IPS-18a (cell line): ENCODE data around the gene TEX11.
"Not testable (repeated sequence)": the region's sequence is repeated elsewhere in the genome, so short reads cannot be mapped to it uniquely, and the experiment has no call there.

Source experiments
- H3K27ac ChIP-seq: one replicate; pipeline ENCODE4 v1.5.1; 2013; ENCODE audit warnings: low read length
- H3K27me3 ChIP-seq: one replicate; pipeline ENCODE4 v1.6.1; 2013; ENCODE audit warnings: mild to moderate bottlenecking, low read length; ENCODE audit not compliant: control insufficient read depth, insufficient read depth
- H3K36me3 ChIP-seq: one replicate; pipeline ENCODE4 v1.6.1; 2013; ENCODE audit warnings: low read depth, low read length; ENCODE audit not compliant: control insufficient read depth
- H3K4me1 ChIP-seq: one replicate; pipeline ENCODE4 v1.6.1; 2013; ENCODE audit warnings: low read depth, low read length; ENCODE audit not compliant: control insufficient read depth
- H3K4me3 ChIP-seq: one replicate; pipeline ENCODE4 v1.5.1; 2013; ENCODE audit warnings: low read length
- H3K9ac ChIP-seq: one replicate; pipeline ENCODE4 v1.6.1; 2013; ENCODE audit warnings: mild to moderate bottlenecking, low read length, moderate library complexity
- H3K9me3 ChIP-seq: one replicate; pipeline ENCODE4 v1.6.1; 2013; ENCODE audit warnings: low read depth, low read length; ENCODE audit not compliant: control insufficient read depth

TEX11 gene

DNA sequence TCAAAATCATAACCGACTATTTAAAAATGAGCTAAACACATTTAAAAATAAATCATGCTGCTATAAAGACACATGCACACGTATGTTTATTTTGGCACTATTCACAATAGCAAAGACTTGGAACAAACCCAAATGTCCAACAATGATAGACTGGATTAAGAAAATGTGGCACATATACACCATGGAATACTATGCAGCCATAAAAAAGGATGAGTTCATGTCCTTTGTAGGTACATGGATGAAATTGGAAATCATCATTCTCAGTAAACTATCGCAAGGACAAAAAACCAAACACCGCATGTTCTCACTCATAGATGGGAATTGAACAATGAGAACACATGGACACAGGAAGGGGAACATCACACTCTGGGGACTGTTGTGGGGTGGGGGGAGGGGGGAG, 251.0 kb downstream of the TEX11 start:
- not testable (repeated sequence) for H3K27ac ChIP-seq, H3K4me3 ChIP-seq, H3K4me1 ChIP-seq, H3K9me3 ChIP-seq, H3K9ac ChIP-seq, H3K27me3 ChIP-seq, H3K36me3 ChIP-seq

DNA sequence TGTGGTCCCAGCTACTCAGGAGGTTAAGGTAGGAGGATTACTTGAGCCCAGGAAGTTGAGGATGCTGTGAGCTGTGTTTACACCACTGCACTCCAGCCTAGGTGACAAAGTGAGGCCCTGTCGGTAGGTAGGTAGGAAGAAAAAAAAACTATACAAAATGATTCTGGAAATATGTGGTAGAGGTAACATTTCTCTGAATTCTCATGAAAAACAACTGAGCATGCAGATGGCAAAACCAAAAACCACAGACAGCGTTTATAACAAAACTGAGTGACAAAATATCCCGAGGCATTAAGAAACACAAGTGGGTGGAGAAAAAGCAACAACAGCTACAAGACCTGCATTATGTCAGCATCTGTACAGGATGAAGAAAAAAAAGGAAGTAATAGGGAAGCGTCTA, 252.2 kb downstream of the TEX11 start:
- Histone ChIP-seq H3K36me3 (no peaks in the 10 kb centered on the region), H3K4me1 (no peaks in the 10 kb centered on the region), H3K27me3 (no peaks in the 10 kb centered on the region), H3K9ac (no peak overlapping the region), H3K27ac (no peak overlapping the region), H3K9me3 (peaks cover 10% of the 10 kb centered on the region), H3K4me3 (no peak overlapping the region)

DNA sequence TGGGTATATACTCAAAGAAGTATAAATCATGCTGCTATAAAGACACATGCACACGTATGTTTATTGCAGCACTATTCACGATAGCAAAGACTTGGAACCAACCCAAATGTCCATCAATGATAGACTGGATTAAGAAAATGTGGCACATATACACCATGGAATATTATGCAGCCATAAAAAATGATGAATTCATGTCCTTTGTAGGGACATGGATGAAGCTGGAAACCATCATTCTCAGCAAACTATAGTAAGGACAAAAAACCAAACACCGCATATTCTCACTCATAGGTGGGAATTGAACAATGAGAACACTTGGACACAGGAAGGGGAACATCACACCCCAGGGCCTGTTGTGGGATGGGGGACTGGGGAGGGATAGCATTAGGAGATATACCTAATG, 260.6 kb downstream of the TEX11 start:
- not testable (repeated sequence) for H3K4me3 ChIP-seq, H3K9ac ChIP-seq, H3K27me3 ChIP-seq, H3K27ac ChIP-seq, H3K4me1 ChIP-seq, H3K36me3 ChIP-seq
- H3K9me3 ChIP-seq = peaks cover 16% of the 10 kb centered on the region

DNA sequence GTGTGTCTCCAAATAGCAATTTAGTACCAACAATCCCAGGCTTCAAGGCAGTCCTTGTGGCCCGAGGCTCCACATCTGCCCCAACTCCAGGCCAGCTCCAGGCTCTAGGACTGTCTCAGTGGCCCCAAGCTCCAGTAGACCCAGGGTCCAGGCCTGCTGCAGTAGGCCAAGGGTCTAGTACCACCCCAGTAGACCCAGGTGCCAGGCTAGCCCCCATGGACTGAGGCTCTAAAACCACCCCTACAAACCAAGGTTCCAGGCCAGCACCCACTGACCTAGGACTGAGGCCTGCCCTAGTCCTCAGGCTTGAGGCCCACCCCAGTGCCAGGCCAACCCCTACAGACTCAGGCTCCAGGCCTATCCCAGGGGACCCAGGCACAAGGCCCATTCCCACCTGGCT, 272.3 kb downstream of the TEX11 start:
- Histone ChIP-seq H3K4me1 (no peaks in the 10 kb centered on the region), H3K27ac (no peak overlapping the region), H3K9me3 (peaks cover 10% of the 10 kb centered on the region), H3K36me3 (no peaks in the 10 kb centered on the region), H3K27me3 (no peaks in the 10 kb centered on the region), H3K4me3 (no peak overlapping the region), H3K9ac (no peak overlapping the region)

DNA sequence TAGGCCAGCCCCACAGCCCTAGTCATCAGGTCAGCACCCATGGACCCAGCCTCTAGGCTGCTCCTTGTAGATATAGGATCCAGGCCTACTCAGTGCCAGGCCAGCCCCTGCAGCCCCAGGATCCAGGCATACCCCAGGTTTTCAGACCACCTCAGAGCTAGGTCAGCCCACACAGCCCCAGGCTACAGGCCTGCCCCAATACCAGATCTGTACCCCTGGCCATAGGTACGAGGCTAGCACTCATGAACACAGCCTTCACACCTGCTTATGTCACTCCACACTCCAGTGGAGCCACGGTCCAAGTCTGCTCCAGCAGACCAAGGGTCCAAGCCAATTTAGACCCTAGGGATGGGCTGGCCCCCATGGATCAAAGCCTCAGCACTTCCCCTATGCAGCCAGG, 272.8 kb downstream of the TEX11 start:
- Histone ChIP-seq H3K27ac (no peak overlapping the region), H3K36me3 (no peaks in the 10 kb centered on the region), H3K4me3 (no peak overlapping the region), H3K4me1 (no peaks in the 10 kb centered on the region), H3K27me3 (no peaks in the 10 kb centered on the region), H3K9me3 (peaks cover 10% of the 10 kb centered on the region), H3K9ac (no peak overlapping the region)

DNA sequence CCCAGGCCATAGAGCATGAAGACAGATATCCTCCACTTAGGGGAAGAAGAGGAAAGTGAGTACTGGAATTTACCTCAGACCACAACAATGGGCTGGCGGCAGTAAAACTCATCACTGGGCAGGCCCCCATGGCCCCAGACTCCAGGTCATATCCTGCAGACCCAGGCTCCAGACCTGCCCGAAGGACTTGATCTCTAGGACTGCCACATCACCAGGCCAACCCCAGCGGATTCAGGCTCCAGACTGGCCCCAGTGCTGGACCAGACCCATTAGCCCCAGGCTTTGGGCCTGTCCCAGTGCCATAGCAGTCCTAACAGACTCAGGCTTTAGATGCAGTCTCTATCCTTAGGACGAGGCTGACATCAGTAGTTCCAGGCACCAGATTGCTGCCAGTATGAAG, 273.3 kb downstream of the TEX11 start:
- Histone ChIP-seq H3K4me1 (no peaks in the 10 kb centered on the region), H3K27ac (no peak overlapping the region), H3K9me3 (peaks cover 10% of the 10 kb centered on the region), H3K36me3 (no peaks in the 10 kb centered on the region), H3K27me3 (no peaks in the 10 kb centered on the region), H3K4me3 (no peak overlapping the region), H3K9ac (no peak overlapping the region)

DNA sequence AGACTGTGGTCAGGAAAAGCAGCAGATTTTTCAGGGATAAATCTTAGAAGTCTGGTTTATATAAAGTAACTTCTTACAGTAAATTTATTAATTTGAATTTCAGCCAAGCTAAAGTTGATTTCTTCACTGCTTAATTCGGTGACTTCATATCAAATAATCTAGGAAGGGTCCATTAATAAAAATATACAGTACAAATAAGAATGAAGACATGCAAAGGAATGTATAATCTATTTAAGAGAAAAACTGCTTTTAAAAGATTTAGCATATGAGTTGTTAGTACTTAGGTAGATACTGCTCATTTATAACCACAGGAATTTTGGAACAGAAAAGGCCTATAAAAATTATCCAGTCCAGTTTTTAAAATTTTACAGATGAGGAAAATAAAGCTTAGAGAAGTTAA, 286.8 kb downstream of the TEX11 start:
- H3K27ac ChIP-seq = no peak overlapping the region

DNA sequence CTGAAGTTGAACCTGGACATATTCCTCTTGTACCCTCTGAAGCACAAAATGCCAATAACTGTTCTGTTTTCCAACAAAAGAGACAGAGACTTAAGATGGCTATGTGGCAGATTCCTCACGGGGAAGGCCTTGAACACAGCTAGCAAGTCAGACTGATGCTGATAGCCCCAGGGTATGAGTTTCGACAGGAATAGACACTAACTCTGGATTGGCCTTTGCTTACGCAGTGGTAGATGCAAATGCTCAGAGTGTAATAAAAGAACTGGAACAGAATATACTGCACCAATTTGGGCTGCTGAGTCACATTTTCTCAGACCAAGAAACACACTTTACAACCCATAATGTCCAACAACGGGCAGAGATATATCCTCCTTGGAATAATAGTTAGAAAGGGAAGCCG, 290.0 kb downstream of the TEX11 start:
- Histone ChIP-seq H3K9me3 (peaks cover 3% of the 10 kb centered on the region), H3K4me3 (no peak overlapping the region), H3K4me1 (no peaks in the 10 kb centered on the region), H3K9ac (no peak overlapping the region), H3K36me3 (no peaks in the 10 kb centered on the region), H3K27ac (no peak overlapping the region), H3K27me3 (no peaks in the 10 kb centered on the region)

More for the DNA sequence above, 286.8 kb downstream of the TEX11 start:
- Histone ChIP-seq H3K4me1 (no peaks in the 10 kb centered on the region), H3K36me3 (no peaks in the 10 kb centered on the region), H3K27me3 (no peaks in the 10 kb centered on the region), H3K9ac (no peak overlapping the region), H3K9me3 (peaks cover 3% of the 10 kb centered on the region), H3K4me3 (no peak overlapping the region)

DNA sequence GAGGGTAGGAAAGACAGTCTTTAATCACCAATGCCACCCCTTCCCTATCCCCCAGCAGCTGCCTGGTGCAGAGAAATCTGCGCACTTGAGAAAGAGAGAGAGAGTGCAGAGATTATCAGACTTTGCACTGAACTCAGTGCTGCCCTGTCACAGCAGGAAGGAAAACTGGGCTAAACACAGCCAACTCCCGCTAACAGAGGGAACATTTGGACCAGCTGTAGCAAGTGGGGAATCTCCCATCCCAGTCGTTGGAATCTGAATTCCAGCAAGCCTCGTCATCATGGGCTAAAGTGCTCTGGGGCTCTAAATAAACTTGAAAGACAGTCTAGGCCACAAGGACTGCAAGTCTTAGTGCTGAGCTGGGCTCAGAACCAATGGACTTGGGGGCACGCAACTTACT, 295.2 kb downstream of the TEX11 start:
- no peak overlapping the region for H3K27ac ChIP-seq
- H3K36me3 ChIP-seq = no peaks in the 10 kb centered on the region
- H3K4me1 ChIP-seq = no peaks in the 10 kb centered on the region
- H3K4me3 ChIP-seq = no peak overlapping the region
- H3K27me3 ChIP-seq = no peaks in the 10 kb centered on the region
- no peak overlapping the region for H3K9ac ChIP-seq
- H3K9me3 ChIP-seq = peaks cover 9% of the 10 kb centered on the region

DNA sequence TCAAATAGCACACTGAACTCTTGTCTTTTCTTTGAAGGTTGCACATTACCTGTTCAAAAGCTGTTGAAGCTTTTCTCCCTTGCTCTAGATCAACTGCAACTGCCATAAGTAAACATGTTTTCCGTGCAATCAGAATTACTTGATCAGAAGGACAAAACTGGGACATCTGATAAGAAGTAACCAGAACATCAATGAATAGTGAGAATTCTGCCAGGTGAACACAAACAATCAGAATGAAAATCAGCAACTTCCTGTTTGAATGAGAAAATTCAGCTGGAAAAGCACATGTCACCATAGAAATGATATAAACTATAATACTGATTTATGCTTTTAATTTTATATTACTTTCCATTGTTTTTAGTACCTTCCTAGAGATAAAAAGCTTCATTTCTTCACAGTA, 303.2 kb downstream of the TEX11 start:
- no peaks in the 10 kb centered on the region for H3K4me1 ChIP-seq
- no peak overlapping the region for H3K4me3 ChIP-seq
- H3K27ac ChIP-seq = no peak overlapping the region
- no peak overlapping the region for H3K9ac ChIP-seq
- H3K27me3 ChIP-seq = no peaks in the 10 kb centered on the region
- peaks cover 9% of the 10 kb centered on the region for H3K9me3 ChIP-seq
- no peaks in the 10 kb centered on the region for H3K36me3 ChIP-seq

DNA sequence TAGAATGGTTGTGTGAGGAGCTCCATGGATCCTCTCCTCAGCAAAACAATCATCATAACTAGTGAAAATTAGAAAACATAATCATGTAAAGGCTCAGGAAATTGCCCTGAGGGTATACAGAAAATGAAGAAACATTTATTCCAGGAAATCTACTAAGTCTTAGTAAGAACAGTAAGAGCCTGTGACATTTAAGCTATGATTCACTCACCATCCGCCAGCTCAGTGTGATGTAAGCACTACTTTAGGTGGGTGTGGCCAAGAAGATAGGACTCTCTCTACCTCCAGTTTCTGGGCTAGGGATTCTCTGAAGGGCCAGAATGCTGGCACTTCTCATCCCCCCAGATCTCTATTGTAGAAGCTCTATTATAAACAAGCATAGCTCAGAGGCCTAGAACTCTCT, 316.4 kb downstream of the TEX11 start:
- Histone ChIP-seq H3K36me3 (no peaks in the 10 kb centered on the region), H3K9me3 (peaks cover 24% of the 10 kb centered on the region), H3K9ac (no peak overlapping the region), H3K27ac (no peak overlapping the region), H3K4me1 (no peaks in the 10 kb centered on the region), H3K4me3 (no peak overlapping the region), H3K27me3 (no peaks in the 10 kb centered on the region)

DNA sequence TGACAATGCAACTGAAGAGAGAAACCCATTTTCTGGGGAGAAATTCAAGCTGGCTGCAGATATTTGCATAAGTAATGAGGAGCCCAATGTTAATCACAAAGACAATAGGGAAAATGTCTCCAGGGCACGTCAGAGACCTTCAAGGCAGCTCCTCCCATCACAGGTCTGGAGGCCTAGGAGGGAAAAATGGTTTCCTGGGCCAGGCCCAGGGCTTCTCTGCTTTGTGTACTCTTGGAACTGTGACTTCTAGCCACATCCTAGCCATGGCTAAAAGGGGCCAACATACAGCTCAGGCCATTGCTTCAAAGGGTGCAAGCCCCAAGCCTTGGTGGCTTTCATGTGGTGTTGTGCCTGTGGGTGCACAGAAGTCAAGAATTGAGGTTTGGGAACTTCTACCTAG, 321.4 kb downstream of the TEX11 start:
- H3K4me3 ChIP-seq, H3K27ac ChIP-seq: not testable (repeated sequence)
- peaks cover 21% of the 10 kb centered on the region for H3K9me3 ChIP-seq

DNA sequence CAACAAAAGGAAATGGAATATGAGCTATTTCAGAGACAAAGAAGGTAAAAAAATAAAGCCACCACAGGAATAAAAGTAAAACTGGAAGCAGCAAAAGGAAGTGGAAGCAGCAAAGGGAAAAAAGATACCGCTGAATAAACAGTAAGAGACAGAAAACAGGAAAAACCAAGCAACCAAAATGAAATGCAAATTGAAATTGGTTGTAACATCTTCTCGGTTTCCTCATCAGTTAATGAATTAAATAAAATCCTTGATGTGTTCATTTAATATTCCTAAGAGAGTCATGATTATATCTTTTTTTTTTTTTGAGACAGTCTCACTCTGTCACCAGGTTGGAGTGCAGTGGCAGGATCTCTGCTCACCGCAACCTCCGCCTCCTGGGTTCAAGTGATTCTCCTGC, 331.1 kb downstream of the TEX11 start:
- H3K4me3 ChIP-seq = no peak overlapping the region
- no peaks in the 10 kb centered on the region for H3K27me3 ChIP-seq
- peaks cover 29% of the 10 kb centered on the region for H3K9me3 ChIP-seq
- H3K9ac ChIP-seq = no peak overlapping the region
- no peaks in the 10 kb centered on the region for H3K4me1 ChIP-seq
- no peak overlapping the region for H3K27ac ChIP-seq
- no peaks in the 10 kb centered on the region for H3K36me3 ChIP-seq

More for the DNA sequence above, 321.4 kb downstream of the TEX11 start:
- not testable (repeated sequence) for H3K9ac ChIP-seq, H3K36me3 ChIP-seq, H3K4me1 ChIP-seq, H3K27me3 ChIP-seq
